ENCODE measurements around the gene ARL16. TPM values are rescaled to one million over a fixed set of nuclear protein-coding genes. Genes with fewer than 3 reads are reported as not detected.

Gene ARL16
- total and polyA plus RNA-seq, 12 donors: 18.5 to 105 (median 31.7) TPM

GRCh38 chr17:81703747-81704654 is 20.4 kb upstream of the ARL16 start:
- peaks cover 19 to 27% of the 10 kb centered on the region in 2 donors for H3K4me1 ChIP-seq (replicated peaks in 1 of 2)
- WGBS, 4 donors: 19 to 38% (median 26%) methylated on average over 9 to 27 of the region's 27 CpGs
- peaks cover 0 to 52% of the 10 kb centered on the region in 2 donors for H3K36me3 ChIP-seq (replicated peaks in 1 of 2)
- peak overlapping the region; percentile 46 to 96 (median 70) for H3K4me3 ChIP-seq
- no peaks in the 10 kb centered on the region for H3K27me3 ChIP-seq
- no peaks in the 10 kb centered on the region for H3K9me3 ChIP-seq (replicated peaks in 1 of 3)
- TF ChIP-seq POLR2A (IDR thresholded peaks at IDR 0.05) (no peak), CTCF (IDR thresholded peaks at IDR 0.05) (no peak)
- peak overlapping the region in 4 of 5 donors; percentile 88 to 100 (median 94) for H3K27ac ChIP-seq
- intact Hi-C loops (cut with DNase I): no loop called here
- no peak for DNase-seq

- peak within 1 kb of the TSS; percentile 73 to 100 (median 92) for H3K27ac ChIP-seq
- DNase-seq: peak; percentile 90 to 96 (median 93)
- H3K27me3 ChIP-seq: no peaks in the 10 kb centered on the region
- TF ChIP-seq POLR2A (IDR thresholded peaks at IDR 0.05) (peak; percentile 80 to 94), CTCF (IDR thresholded peaks at IDR 0.05) (peak in 4 of 6 experiments; percentile 18 to 49 (median 41))
- H3K4me3 ChIP-seq: peak within 1 kb of the TSS; percentile 46 to 96 (median 70)
- intact Hi-C loops (cut with DNase I): no loop called here
- H3K9me3 ChIP-seq (replicated peaks in 1 of 3): no peaks in the 10 kb centered on the region
- 1% methylated on average over 24 to 102 of the region's 102 CpGs for WGBS, 4 donors
- peaks cover 19 to 27% of the 10 kb centered on the region in 2 donors for H3K4me1 ChIP-seq (replicated peaks in 1 of 2)
- peaks cover 0 to 61% of the 10 kb centered on the region in 2 donors for H3K36me3 ChIP-seq (replicated peaks in 1 of 2)
Measured at GRCh38 chr17:81702934-81703746, 19.5 kb upstream of the ARL16 start, which contains the start of gene MRPL12. MRPL12 (plus strand) TSS chr17:81703367; CDS start chr17:81703502, 135 bp downstream.

- peak overlapping the region in 2 of 5 donors; percentile 92 to 96 for H3K27ac ChIP-seq
Measured at GRCh38 chr17:81701288-81702071, 17.9 kb upstream of the ARL16 start.

More at GRCh38 chr17:81701288-81702071, 17.9 kb upstream of the ARL16 start:
- intact Hi-C loops (cut with DNase I): no loop called here
- peaks cover 0 to 63% of the 10 kb centered on the region in 2 donors for H3K36me3 ChIP-seq (replicated peaks in 1 of 2)
- H3K9me3 ChIP-seq (replicated peaks in 1 of 3): no peaks in the 10 kb centered on the region
- 59 to 69% (median 65%) methylated on average over 15 to 23 of the region's 23 CpGs for WGBS, 4 donors
- no peaks in the 10 kb centered on the region for H3K27me3 ChIP-seq
- H3K4me1 ChIP-seq (replicated peaks in 1 of 2): peaks cover 19 to 27% of the 10 kb centered on the region in 2 donors
- peak overlapping the region in 1 of 4 donors; percentile 68 for H3K4me3 ChIP-seq
- TF ChIP-seq CTCF (IDR thresholded peaks at IDR 0.05): no peak
- no peak for TF ChIP-seq POLR2A (IDR thresholded peaks at IDR 0.05)
- DNase-seq: no peak
